ENCODE data around the gene UCN2.

Gene UCN2

GRCh38 chr3:48518638-48519276, 44.8 kb downstream of the UCN2 start:
- TF ChIP-seq YY1 (IDR thresholded peaks at IDR 0.05; ENCODE audit: insufficient read depth, insufficient read length) (no peak), SUZ12 (IDR thresholded peaks at IDR 0.05; ENCODE audit: extremely low read depth, insufficient read depth, insufficient read length) (no peak), ZNF274 (IDR thresholded peaks at IDR 0.05; ENCODE audit: low read depth, low read length) (no peak)
- H3K36me3 ChIP-seq (ENCODE audit: insufficient read depth, insufficient read length, low read length) = peaks cover 14% of the 10 kb centered on the region
- H3K9me3 ChIP-seq (ENCODE audit: insufficient read depth, low read length) = no peaks in the 10 kb centered on the region
- H3K9ac ChIP-seq (ENCODE audit: insufficient read length, low read depth) = no peak overlapping the region
- no peaks in the 10 kb centered on the region for H3K27me3 ChIP-seq (ENCODE audit: insufficient read depth, insufficient read length)
- H3K4me1 ChIP-seq (ENCODE audit: insufficient read depth, insufficient read length) = no peaks in the 10 kb centered on the region
- no peak overlapping the region for H3K4me3 ChIP-seq (ENCODE audit: insufficient read length, low read depth)
- DNase-seq (ENCODE audit: low read depth, low spot score) = no peak

GRCh38 chr3:48518069-48518468, 45.5 kb downstream of the UCN2 start:
- H3K9me3 ChIP-seq (ENCODE audit: insufficient read depth, low read length) = no peaks in the 10 kb centered on the region
- no peak for DNase-seq (ENCODE audit: low read depth, low spot score)
- H3K4me3 ChIP-seq (ENCODE audit: insufficient read length, low read depth) = no peak overlapping the region
- TF ChIP-seq SUZ12 (IDR thresholded peaks at IDR 0.05; ENCODE audit: extremely low read depth, insufficient read depth, insufficient read length) = no peak
- TF ChIP-seq ZNF274 (IDR thresholded peaks at IDR 0.05; ENCODE audit: low read depth, low read length) = no peak
- no peak for TF ChIP-seq YY1 (IDR thresholded peaks at IDR 0.05; ENCODE audit: insufficient read depth, insufficient read length)
- H3K36me3 ChIP-seq (ENCODE audit: insufficient read depth, insufficient read length, low read length) = peaks cover 9% of the 10 kb centered on the region
- no peaks in the 10 kb centered on the region for H3K4me1 ChIP-seq (ENCODE audit: insufficient read depth, insufficient read length)
- no peaks in the 10 kb centered on the region for H3K27me3 ChIP-seq (ENCODE audit: insufficient read depth, insufficient read length)
- H3K9ac ChIP-seq (ENCODE audit: insufficient read length, low read depth) = no peak overlapping the region

- no peaks in the 10 kb centered on the region for H3K9me3 ChIP-seq (ENCODE audit: insufficient read depth, low read length)
- peaks cover 9% of the 10 kb centered on the region for H3K36me3 ChIP-seq (ENCODE audit: insufficient read depth, insufficient read length, low read length)
- H3K4me1 ChIP-seq (ENCODE audit: insufficient read depth, insufficient read length) = no peaks in the 10 kb centered on the region
- no peak for DNase-seq (ENCODE audit: low read depth, low spot score)
- no peak overlapping the region for H3K4me3 ChIP-seq (ENCODE audit: insufficient read length, low read depth)
- H3K27me3 ChIP-seq (ENCODE audit: insufficient read depth, insufficient read length) = no peaks in the 10 kb centered on the region
- TF ChIP-seq YY1 (IDR thresholded peaks at IDR 0.05; ENCODE audit: insufficient read depth, insufficient read length) (no peak), SUZ12 (IDR thresholded peaks at IDR 0.05; ENCODE audit: extremely low read depth, insufficient read depth, insufficient read length) (no peak), ZNF274 (IDR thresholded peaks at IDR 0.05; ENCODE audit: low read depth, low read length) (no peak)
- H3K9ac ChIP-seq (ENCODE audit: insufficient read length, low read depth) = no peak overlapping the region
Measured at GRCh38 chr3:48516571-48516970, 47.0 kb downstream of the UCN2 start.

- Histone ChIP-seq H3K4me1 (ENCODE audit: insufficient read depth, insufficient read length) (peaks cover 2% of the 10 kb centered on the region), H3K27me3 (ENCODE audit: insufficient read depth, insufficient read length) (no peaks in the 10 kb centered on the region), H3K9ac (ENCODE audit: insufficient read length, low read depth) (no peak overlapping the region), H3K36me3 (ENCODE audit: insufficient read depth, insufficient read length, low read length) (peaks cover 5% of the 10 kb centered on the region), H3K4me3 (ENCODE audit: insufficient read length, low read depth) (no peak overlapping the region), H3K9me3 (ENCODE audit: insufficient read depth, low read length) (no peaks in the 10 kb centered on the region)
- TF ChIP-seq YY1 (IDR thresholded peaks at IDR 0.05; ENCODE audit: insufficient read depth, insufficient read length) = no peak
- no peak for TF ChIP-seq ZNF274 (IDR thresholded peaks at IDR 0.05; ENCODE audit: low read depth, low read length)
- no peak for DNase-seq (ENCODE audit: low read depth, low spot score)
Measured at GRCh38 chr3:48514431-48515227, 49.0 kb downstream of the UCN2 start.

Data from NT2/D1 (cell line).